DND-41 (cell line): ENCODE data around the gene SNAI3.

ENCODE experiments used
- ATAC-seq: fragments of 200-7000 bp; cut with Tn5 transposase; 3 replicates; pipeline ENCODE4 v1.9.1; 2021; ENCODE audit warnings: low read depth; ENCODE audit not compliant: insufficient read depth
- DNase-seq: peaks from one replicate; pipeline ENCODE4 v3.0.0-alpha.2; 2020
- H2AFZ ChIP-seq: 2 replicates; pipeline ENCODE4 v1.6.0; 2012; ENCODE audit warnings: low read depth, low read length
- H3K27ac ChIP-seq: 2 replicates; pipeline ENCODE4 v1.5.1; 2012; ENCODE audit warnings: low read length, inconsistent platforms
- H3K27me3 ChIP-seq: fragments of 200-600 bp; sonication (generic); 2 replicates; pipeline ENCODE4 v1.6.0; 2012; ENCODE audit warnings: low read length, mild to moderate bottlenecking, inconsistent platforms; ENCODE audit not compliant: insufficient read depth, poor library complexity
- H3K36me3 ChIP-seq: 2 replicates; pipeline ENCODE4 v1.5.1; 2012; ENCODE audit warnings: low read length, inconsistent platforms; ENCODE audit not compliant: insufficient read depth
- H3K4me1 ChIP-seq: 2 replicates; pipeline ENCODE4 v1.5.1; 2012; ENCODE audit warnings: mild to moderate bottlenecking, low read length; ENCODE audit not compliant: insufficient read depth
- H3K4me2 ChIP-seq: 2 replicates; pipeline ENCODE4 v1.6.0; 2012; ENCODE audit warnings: mild to moderate bottlenecking, moderate library complexity, low read length, inconsistent platforms; ENCODE audit not compliant: insufficient read depth
- H3K4me3 ChIP-seq, 2 experiments: fragments of 200-600 bp in 1 of 2; shearing (Covaris generic) in 1 of 2; 2 replicates each; pipeline ENCODE4 v1.5.1; 2012 to 2016; ENCODE audit warnings: inconsistent platforms in 2 of 2, low read length in 2 of 2, mild to moderate bottlenecking in 2 of 2, low read depth in 1 of 2, moderate library complexity in 1 of 2
- H3K79me2 ChIP-seq: 2 replicates; pipeline ENCODE4 v1.6.0; 2012; ENCODE audit warnings: low read length, inconsistent platforms; ENCODE audit not compliant: insufficient read depth
- H3K9ac ChIP-seq: 2 replicates; pipeline ENCODE4 v1.6.0; 2012; ENCODE audit warnings: low read depth, mild to moderate bottlenecking, inconsistent platforms, low read length, moderate library complexity
- H3K9me3 ChIP-seq: 2 replicates; pipeline ENCODE4 v1.5.1; 2012; ENCODE audit warnings: low read length, moderate library complexity, mild to moderate bottlenecking, inconsistent platforms; ENCODE audit not compliant: insufficient read depth, severe bottlenecking
- H4K20me1 ChIP-seq: 2 replicates; pipeline ENCODE4 v1.6.0; 2012; ENCODE audit warnings: low read length; ENCODE audit not compliant: insufficient read depth
- EZH2 ChIP-seq: IDR thresholded peaks from 3 replicates; pipeline ENCODE4 v1.6.1; 2012; ENCODE audit warnings: borderline replicate concordance, low read depth, mild to moderate bottlenecking, moderate library complexity, low read length, inconsistent platforms; ENCODE audit not compliant: severe bottlenecking
- TF ChIP-seq, protein P1 (sequence below): IDR thresholded peaks from 2 replicates; pipeline ENCODE4 v1.5.1; 2012; ENCODE audit warnings: borderline replicate concordance, low read length, moderate library complexity, mild to moderate bottlenecking; ENCODE audit not compliant: poor library complexity, severe bottlenecking; ENCODE audit errors: extremely low read depth

The SNAI3 gene

DNA sequence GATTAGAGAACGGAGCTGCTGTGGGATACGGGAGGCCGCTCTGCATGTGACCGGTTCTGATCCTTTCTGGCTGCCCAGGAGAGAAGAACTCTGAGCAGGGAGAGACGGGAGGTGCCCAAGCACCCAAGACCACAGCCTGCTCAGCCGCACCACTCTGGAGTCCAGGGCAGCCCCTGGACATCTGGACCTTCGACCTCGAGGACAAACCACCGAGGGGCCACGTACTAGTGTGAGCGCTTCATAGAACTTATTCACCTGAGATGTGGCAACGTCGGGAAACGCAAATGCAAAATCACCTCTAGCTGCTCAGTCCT lies 14.0 kb upstream of the SNAI3 start:
- TF ChIP-seq, protein P1, sequence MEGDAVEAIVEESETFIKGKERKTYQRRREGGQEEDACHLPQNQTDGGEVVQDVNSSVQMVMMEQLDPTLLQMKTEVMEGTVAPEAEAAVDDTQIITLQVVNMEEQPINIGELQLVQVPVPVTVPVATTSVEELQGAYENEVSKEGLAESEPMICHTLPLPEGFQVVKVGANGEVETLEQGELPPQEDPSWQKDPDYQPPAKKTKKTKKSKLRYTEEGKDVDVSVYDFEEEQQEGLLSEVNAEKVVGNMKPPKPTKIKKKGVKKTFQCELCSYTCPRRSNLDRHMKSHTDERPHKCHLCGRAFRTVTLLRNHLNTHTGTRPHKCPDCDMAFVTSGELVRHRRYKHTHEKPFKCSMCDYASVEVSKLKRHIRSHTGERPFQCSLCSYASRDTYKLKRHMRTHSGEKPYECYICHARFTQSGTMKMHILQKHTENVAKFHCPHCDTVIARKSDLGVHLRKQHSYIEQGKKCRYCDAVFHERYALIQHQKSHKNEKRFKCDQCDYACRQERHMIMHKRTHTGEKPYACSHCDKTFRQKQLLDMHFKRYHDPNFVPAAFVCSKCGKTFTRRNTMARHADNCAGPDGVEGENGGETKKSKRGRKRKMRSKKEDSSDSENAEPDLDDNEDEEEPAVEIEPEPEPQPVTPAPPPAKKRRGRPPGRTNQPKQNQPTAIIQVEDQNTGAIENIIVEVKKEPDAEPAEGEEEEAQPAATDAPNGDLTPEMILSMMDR: no peak
- TF ChIP-seq EZH2: no peak
- Histone ChIP-seq H4K20me1 (peaks cover 34% of the 10 kb centered on the region), H2AFZ (no peak overlapping the region), H3K4me1 (peaks cover 54% of the 10 kb centered on the region), H3K9me3 (no peaks in the 10 kb centered on the region), H3K4me3 (0 out of 4 replicates have a peak overlapping the region, but pooled peaks of 1 of the 2 experiments have one; percentile 60), H3K27me3 (no peaks in the 10 kb centered on the region), H3K9ac (peak overlapping the region; percentile 78), H3K4me2 (peak overlapping the region; percentile 100), H3K36me3 (peaks cover 58% of the 10 kb centered on the region), H3K27ac (peak overlapping the region; percentile 71), H3K79me2 (peaks cover 53% of the 10 kb centered on the region)
- DNase-seq (no peak), ATAC-seq (no peak)

DNA sequence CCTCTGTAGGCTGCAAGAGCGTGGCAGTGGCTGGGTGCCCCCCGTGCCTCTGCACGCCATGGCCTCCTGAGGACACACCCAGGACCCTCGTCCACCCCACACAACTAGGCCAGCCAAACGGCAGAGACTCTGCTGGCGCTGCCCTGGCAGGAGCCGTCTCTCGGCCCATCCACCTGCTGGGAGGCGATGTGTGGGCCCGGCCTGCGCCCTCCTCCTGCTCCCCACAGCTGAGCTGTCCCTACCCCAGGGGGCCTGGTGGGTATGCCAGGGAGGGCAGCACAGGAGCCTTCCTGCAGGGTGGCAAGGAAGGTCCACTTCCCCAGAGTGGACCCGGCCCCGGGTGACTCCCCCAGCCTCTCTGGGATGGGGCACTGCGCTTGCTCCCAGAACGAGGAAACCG lies 12.9 kb upstream of the SNAI3 start:
- ATAC-seq (no peak), DNase-seq (no peak)
- peaks cover 43% of the 10 kb centered on the region for H3K4me1 ChIP-seq
- peaks cover 43% of the 10 kb centered on the region for H3K79me2 ChIP-seq
- no peak overlapping the region for H2AFZ ChIP-seq
- no peak overlapping the region for H3K4me2 ChIP-seq
- H4K20me1 ChIP-seq: peaks cover 26% of the 10 kb centered on the region
- no peak overlapping the region for H3K4me3 ChIP-seq
- no peak overlapping the region for H3K27ac ChIP-seq
- no peak for TF ChIP-seq EZH2
- no peaks in the 10 kb centered on the region for H3K27me3 ChIP-seq
- H3K9me3 ChIP-seq: no peaks in the 10 kb centered on the region
- no peak overlapping the region for H3K9ac ChIP-seq
- peaks cover 58% of the 10 kb centered on the region for H3K36me3 ChIP-seq

DNA sequence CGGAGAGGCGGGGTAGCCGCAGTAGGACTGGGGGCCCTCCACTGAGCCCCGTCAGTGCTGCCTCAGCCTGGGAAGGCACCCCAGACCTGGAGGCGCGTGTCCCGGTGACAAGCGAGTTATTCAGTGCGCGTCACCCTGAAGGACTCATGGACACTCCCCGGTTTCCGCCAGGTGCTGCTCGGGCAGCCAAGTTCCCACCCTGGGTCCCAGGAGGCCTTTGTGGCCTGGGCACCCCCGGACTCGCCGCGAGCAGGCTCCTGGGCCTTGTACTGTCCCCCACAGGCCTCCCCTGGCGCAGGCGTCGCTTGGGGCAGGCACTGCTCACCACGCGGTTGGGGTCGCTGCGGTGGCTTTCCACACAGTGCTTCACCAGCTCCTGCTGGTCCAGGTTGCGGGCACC lies 12.3 kb upstream of the SNAI3 start:
- no peak for TF ChIP-seq EZH2
- TF ChIP-seq, protein P1: no peak
- peaks cover 37% of the 10 kb centered on the region for H3K79me2 ChIP-seq
- peaks cover 38% of the 10 kb centered on the region for H3K4me1 ChIP-seq
- H3K36me3 ChIP-seq: peaks cover 58% of the 10 kb centered on the region
- DNase-seq (no peak), ATAC-seq (no peak)
- H3K9ac ChIP-seq: no peak overlapping the region
- H3K27me3 ChIP-seq: no peaks in the 10 kb centered on the region
- no peaks in the 10 kb centered on the region for H3K9me3 ChIP-seq
- H2AFZ ChIP-seq: no peak overlapping the region
- H3K4me2 ChIP-seq: no peak overlapping the region
- H3K27ac ChIP-seq: no peak overlapping the region
- H4K20me1 ChIP-seq: peaks cover 20% of the 10 kb centered on the region
- no peak overlapping the region for H3K4me3 ChIP-seq

DNA sequence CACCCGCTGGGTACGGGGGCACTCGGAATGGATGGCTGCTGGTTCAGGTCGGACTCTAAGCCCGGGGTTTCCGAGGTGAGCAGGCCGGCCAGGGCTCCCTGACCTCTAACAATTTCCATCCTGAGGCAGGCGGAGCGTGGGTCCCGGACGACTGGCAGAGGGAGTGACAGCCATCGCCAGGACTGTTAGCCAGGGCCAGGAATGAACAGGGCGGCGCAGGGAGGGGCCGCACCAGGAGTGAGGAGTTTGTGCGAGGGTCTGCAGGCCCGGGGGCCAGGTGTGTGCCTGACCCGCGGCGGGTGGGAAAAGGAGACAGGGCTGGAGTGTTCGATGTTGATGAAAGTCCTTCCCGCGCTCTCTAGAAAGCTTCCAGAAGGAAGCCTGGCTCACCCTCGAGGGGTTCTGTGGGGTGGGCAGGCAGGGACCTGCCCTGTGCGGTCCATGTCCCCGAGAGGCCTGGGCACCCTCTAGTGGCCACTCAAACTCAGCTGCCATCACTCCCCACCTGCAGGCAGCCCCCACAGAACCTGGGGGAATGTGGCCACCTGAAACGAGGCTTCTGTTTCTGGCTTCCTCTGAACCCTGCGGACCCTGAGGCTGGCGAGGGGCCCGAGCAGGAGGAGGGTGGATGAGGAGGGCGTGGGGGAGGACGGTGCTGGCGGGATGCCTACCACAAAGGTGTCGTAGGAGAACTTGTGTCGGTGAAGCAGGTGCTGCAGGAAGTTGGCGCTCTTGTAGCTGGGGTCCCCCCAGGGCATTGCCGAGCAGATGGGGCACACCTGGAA lies 11.7 kb upstream of the SNAI3 start:
- DNase-seq: no peak
- Histone ChIP-seq H3K9ac (no peak overlapping the region), H3K27me3 (no peaks in the 10 kb centered on the region), H3K27ac (no peak overlapping the region), H3K4me3 (no peak overlapping the region), H4K20me1 (peaks cover 20% of the 10 kb centered on the region), H3K4me2 (no peak overlapping the region), H3K9me3 (no peaks in the 10 kb centered on the region), H3K79me2 (peaks cover 33% of the 10 kb centered on the region), H3K36me3 (peaks cover 58% of the 10 kb centered on the region), H2AFZ (no peak overlapping the region), H3K4me1 (peaks cover 31% of the 10 kb centered on the region)
- TF ChIP-seq, protein P1: peak; percentile 48
- no peak for TF ChIP-seq EZH2
- ATAC-seq: no peak
